ENCODE data around the gene CPA4.
"Not testable (repeated sequence)": the region's sequence is repeated elsewhere in the genome, so short reads cannot be mapped to it uniquely, and the experiment has no call there.

CPA4 gene

GRCh38 chr7:130303551-130303950, 10.6 kb downstream of the CPA4 start:
- no peak for DNase-seq

- DNase-seq = no peak
Measured at GRCh38 chr7:130303982-130304381, 11.0 kb downstream of the CPA4 start.

- DNase-seq = no peak
Measured at GRCh38 chr7:130304878-130305277, 11.9 kb downstream of the CPA4 start.

- DNase-seq = no peak
Measured at GRCh38 chr7:130305433-130306042, 12.6 kb downstream of the CPA4 start.

- DNase-seq = no peak
Measured at GRCh38 chr7:130309986-130310385, 17.0 kb downstream of the CPA4 start.

GRCh38 chr7:130314305-130314704, 21.3 kb downstream of the CPA4 start:
- DNase-seq = no peak

GRCh38 chr7:130319541-130319940, 26.6 kb downstream of the CPA4 start:
- DNase-seq = no peak

GRCh38 chr7:130321542-130322229, 28.7 kb downstream of the CPA4 start:
- not testable (repeated sequence) for DNase-seq

- no peak for DNase-seq
Measured at GRCh38 chr7:130322615-130323014, 29.7 kb downstream of the CPA4 start.

- DNase-seq = no peak
Measured at GRCh38 chr7:130324306-130324943, 31.5 kb downstream of the CPA4 start.

GRCh38 chr7:130329681-130330080, 36.7 kb downstream of the CPA4 start:
- no peak for DNase-seq

- DNase-seq = no peak
Measured at GRCh38 chr7:130332259-130333053, 39.5 kb downstream of the CPA4 start.

- DNase-seq = no peak
Measured at GRCh38 chr7:130333832-130334231, 40.9 kb downstream of the CPA4 start.

- DNase-seq = no peak
Measured at GRCh38 chr7:130334274-130334673, 41.3 kb downstream of the CPA4 start.

GRCh38 chr7:130337410-130337971, 44.5 kb downstream of the CPA4 start:
- no peak for DNase-seq

- DNase-seq = no peak
Measured at GRCh38 chr7:130338233-130338632, 45.3 kb downstream of the CPA4 start.

- DNase-seq = no peak
Measured at GRCh38 chr7:130341882-130342281, 48.9 kb downstream of the CPA4 start.

- DNase-seq = no peak
Measured at GRCh38 chr7:130342701-130343380, 49.9 kb downstream of the CPA4 start.

GRCh38 chr7:130344271-130344866, 51.4 kb downstream of the CPA4 start, which contains the start of gene CPA5:
CPA5 (plus strand) TSS chr7:130344816; CDS start chr7:130346486, 1,670 bp downstream.
- no peak for DNase-seq

GRCh38 chr7:130345136-130345535, 52.2 kb downstream of the CPA4 start:
- DNase-seq = peak; percentile 97

GRCh38 chr7:130345725-130346124, 52.8 kb downstream of the CPA4 start:
- DNase-seq = no peak
